Activated CD8-positive, alpha-beta memory T cell treated with anti-CD3 and anti-CD28 coated beads, Interleukin-2, amount 50 U/mL, for 1 hour (primary cell): ENCODE data around the gene SECISBP2.
"Not testable (repeated sequence)": the region's sequence is repeated elsewhere in the genome, so short reads cannot be mapped to it uniquely, and the experiment has no call there.

Experiments used
- DNase-seq: peaks from one replicate; pipeline ENCODE4 v3.0.0-alpha.2; 2020; ENCODE audit errors: extremely low read depth

SECISBP2 gene

DNA sequence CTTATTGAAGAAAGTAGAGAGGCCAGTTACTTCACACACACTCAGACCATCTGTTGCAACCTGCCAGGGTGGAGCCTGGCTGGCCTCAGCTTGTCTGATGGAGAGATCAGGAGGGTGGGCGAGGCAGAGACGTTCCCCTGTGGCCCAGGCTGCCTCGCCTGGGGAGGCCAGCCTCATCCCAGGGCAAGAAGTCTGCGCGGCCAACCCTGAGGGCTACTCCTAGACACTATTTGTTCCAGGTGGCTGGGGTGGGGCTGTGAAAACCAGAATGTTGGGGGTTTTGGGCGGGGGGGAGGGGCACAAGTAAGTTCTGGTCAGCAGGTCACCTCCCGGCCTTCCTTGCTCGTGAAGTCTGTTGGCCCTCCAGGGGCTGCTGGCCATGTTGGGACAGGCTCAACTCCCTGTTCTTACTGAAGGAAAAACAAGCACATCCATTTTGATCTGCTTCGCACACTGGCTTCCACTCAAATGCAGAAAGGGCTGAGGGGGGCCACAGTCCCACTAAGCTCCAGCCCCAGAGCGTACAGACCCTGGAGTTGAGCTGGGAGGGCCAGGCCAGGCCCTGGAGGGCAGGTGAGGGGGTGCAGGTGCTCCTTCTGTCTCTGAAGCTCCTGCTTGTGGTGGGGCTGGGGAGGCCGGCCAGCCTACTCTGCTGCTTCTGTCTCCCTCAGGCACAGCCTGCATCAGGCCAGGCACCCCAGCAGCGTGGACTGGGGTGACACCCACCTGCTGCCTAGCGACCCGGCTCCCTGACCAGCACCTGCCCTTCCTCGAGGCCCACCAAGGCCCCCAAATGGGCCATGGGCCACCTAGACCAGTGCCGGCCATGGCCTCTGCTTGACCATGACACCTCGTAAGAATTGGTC is 46.6 kb downstream of the SECISBP2 start:
- DNase-seq = no peak

DNA sequence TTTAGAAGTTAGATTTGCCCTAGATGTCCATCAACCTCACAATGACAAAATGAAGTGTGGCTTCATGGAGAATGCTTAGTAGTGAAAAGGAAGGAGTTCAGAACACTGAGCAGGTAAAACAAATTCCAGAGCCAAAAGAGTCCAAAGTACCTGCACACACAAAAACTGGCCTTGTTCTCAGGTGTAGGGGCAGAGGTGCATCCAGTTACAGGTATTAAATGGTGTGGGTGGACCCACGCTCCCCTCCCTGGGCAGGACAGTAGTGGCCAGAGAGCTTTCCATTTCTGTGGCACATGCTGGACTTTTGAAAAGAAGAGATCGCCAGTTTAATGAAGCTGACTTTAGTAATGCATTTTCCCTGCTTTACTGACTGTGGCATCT is 47.2 kb downstream of the SECISBP2 start:
- DNase-seq = no peak

DNA sequence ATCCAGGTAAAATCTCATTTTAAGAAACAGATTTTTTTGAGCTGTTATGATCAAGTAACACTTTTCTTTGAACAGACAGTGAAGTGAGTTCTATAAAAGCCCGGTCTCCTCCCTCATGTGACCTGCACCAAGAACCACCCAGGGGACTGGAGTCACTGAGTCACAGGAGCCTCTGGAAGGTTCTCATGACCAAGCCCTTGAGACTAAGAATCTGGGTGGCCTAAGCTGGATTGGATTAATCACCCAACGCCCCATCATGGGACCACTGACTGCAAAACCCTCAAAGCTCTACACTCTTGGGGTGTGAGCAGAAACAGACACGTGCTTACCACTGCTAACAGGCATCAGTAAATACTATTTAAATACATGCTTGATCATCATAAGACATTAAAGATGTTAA is 48.4 kb downstream of the SECISBP2 start:
- no peak for DNase-seq

DNA sequence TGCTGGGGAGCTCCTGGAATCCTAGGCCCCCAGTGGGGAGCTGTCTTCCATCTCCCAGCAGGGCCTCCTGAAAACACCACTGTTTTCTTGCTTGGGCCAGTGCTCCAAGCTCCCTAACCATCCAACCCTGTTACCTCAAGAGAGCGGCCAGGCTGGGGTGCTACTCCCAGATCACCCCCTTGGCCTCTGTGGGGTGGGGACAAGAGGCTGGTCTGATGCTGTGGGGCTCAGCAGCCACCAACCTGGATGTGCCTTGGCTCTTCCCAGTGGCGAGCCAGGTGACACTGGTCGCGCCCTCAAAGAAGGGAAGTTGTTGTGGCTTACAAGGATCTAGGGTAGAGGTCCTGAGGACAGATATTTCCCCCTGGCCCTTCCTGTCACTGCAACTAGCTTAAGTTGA is 49.0 kb downstream of the SECISBP2 start:
- no peak for DNase-seq

DNA sequence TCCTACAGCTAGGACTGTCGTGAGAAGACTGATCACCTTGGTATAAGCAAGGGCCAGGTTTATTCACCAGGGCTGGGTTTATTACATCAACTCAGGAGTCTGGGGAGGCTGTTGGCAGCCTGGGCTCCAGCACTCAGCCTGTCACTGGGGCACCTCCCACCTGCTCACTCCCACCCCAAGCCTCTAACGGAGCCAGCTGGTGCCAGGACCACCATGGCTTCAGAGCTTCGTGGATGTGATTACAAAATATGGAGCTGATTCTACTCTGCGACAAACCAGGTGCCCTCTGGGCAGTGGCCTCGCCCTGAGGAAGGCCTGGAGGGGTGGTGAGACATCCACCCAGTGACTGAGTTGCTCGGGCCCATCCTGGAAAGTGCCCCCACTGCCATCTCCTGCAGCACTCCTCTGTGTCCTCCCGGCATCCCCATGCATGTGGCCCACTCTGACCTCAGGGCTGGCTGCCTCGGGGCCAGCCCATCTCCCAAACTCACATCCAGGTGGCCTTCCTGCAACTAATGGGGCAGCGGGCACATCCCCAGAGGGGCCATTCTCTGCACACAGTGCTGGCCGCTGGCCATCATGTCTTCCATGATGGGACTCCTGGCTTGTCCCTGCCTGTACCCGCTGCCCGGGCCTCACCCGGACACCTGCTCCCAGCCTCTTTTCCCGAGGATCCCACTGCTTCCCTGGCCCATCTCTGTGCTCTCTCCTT is 49.6 kb downstream of the SECISBP2 start:
- no peak for DNase-seq

DNA sequence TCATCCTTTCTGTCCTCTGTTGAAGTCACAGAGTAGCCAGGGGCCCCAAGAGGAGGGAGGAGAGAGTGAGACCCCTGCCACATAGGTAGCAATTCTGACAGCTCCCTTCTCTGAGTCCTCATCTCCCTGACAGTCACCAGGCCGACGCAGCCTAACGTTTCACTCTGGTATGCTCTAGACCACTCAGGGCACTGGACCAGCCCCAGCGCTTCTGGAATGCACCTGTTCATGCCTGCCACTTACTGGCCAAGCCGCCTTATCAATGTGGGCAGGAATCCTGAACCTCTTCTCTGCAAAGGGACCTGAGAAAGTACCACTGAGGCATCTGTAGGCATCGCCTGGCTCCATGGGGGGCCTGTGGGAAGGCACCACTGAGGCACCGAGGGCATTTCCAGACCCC is 50.2 kb downstream of the SECISBP2 start:
- DNase-seq = no peak

DNA sequence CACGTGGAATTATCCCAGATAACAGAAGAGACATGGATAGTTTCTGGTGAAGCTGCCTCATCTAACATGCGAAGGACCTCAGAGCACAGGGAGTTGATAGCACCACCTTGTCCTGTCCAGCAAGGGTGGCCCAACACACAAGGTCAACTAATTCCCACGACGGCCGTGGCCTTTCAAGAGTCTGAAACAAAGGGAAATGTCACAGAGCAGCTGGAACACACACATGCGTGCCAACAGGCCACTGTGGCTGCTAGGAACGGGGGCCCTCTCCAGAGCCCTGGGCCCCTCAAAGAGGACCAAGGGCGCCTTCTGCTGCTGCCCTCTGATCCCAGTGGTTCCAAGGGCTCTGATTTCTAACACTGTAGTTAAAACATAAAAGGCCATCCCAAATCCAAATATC is 50.7 kb downstream of the SECISBP2 start:
- no peak for DNase-seq

DNA sequence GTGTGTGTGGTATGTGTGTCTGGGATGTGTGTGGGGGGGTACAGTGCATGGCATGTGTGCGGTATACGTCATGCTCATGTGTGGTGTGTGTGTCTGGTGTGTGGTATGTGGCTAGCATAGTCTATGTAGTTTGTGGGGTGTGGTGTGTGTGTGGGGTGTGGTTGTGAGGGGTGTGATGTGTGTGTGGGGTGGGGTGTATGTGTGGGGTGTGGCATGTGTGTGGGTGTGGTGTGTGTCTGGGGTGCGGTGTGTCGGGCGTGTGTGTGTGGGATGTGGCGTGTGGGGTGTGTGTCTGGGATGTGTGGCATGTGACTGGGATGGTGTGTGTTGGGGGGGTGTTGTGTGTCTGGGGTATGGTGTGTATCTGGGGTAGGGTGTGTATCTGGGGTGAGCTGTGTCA is 52.3 kb downstream of the SECISBP2 start:
- DNase-seq = no peak

DNA sequence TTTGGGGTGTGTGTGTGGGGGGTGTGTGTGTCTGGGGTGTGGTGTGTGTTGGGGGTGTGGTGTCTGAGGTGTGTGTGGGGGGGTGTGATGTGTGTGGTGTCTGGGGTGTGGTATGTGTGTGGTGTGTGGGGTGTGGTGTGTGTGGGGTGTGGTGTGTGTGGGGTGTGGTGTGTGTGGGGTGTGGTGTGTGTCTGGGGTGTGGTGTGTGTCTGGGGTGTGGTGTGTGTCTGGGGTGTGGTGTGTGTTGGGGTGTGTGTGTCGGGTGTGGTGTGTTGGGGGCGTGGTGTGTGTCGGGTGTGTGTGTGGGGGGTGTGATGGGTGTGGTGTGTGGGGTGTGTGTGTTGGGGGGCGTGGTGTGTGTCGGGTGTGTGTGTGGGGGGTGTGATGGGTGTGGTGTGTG is 53.5 kb downstream of the SECISBP2 start:
- DNase-seq = not testable (repeated sequence)

DNA sequence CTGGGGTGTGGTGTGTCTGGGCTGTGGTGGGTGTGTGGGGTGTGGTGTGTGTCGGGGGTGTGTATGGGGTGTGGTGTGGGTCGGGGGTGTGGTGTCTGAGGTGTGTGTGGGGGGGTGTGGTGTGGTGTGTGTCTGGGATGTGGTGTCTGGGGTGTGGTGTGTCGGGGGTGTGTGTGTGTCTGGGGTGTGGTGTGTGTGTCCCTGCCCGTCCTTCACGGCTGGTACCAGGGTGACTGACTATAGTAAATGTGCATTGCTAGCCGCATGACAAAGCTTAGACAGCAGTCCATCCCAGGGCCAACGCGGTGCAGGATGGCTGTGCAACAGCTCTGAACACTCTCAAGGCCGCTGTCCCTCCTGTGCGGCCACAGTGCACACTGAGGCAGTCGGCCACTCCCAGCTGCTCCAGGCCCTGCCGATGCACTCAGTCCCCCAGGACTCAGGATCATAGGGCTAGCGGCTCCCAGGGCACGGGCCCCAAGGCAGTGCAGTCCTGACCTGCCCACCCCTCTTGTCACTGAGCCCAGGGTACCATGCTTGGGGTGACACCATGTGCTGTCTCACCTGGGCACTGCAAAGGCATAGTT is 54.0 kb downstream of the SECISBP2 start:
- peak; percentile 20 for DNase-seq

DNA sequence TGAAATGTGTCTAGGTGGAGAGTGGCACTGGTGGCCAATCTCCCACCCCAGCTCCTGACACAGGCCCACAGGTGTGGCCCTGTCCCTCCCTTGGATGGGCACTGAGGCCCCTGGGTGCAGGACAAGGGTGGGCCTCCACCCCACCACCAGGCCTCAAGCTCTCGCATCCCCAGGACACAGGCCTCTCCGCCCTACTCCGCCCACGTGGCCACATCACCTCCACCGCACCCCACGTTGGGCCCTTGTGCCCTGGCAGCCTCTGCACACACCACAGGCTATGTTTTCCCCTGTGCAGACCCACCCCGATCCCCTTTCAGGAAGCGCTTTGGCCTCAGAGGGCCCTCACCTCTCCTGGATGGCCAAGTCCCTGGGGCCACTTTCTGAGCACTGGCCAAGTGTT is 54.7 kb downstream of the SECISBP2 start:
- DNase-seq = no peak

DNA sequence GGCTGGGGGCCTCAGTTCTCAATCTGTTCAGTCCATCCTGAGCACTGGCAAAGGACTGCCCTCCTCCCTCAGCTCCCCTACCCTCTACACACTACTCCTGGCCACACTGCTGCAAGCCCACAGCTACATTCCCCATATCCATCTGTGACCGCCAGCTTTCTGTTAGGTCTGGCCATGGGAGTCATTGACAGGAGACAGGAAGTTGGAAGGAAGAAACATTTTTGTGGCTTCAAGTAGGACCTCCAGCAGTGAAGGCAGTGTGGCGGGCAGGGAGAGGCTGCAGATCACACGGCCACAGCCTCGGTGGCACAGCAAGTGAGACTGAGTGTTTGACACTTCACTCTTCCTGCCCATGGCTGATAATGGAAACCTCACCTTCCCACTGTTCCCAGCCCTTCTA is 55.9 kb downstream of the SECISBP2 start:
- DNase-seq = no peak

DNA sequence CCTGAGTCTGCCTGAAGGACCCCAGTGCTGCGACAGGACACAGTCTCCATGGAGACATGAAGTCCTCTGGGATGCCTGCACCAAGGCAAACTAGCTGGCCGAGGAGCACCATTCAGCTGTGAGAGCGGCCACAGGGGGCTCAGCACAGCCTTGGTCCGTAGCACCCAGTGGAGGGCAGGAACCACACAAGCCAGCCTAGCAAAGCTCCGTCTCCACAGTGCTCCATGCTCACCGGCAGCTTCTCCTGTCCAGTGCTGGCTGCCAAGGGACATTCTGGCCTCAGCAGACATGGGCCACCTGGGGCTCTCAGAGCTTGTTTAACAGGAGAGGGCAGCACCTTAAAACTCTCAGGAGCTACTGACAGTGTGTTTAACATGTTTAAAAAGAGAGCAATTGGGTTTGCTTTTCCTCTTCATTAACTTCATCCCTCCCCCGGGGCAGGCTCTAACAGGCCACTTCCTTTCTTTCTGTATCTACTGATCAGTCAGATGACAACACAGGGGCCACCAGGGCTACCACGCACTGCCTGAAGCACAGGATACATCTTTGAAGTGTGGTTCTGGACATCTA is 57.0 kb downstream of the SECISBP2 start:
- DNase-seq = no peak

DNA sequence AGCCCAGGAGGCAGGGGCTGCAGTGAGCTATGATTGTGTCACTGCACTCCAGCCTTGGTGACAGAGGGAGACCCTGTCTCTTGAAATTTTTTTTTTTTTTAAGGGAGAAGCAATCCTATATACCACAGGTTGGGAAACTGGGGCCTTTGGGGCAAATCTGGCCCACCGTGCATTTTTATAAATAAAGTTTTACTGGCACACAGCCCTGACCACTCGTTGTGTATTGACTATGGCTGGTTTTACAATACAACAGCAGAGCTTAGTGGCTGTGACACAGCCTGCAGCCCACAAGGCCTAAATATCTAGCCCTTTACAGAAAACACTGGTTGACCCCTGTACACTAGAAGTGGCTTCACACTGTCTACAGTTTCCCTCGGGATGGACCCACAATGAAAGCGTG is 58.0 kb downstream of the SECISBP2 start:
- DNase-seq = no peak

DNA sequence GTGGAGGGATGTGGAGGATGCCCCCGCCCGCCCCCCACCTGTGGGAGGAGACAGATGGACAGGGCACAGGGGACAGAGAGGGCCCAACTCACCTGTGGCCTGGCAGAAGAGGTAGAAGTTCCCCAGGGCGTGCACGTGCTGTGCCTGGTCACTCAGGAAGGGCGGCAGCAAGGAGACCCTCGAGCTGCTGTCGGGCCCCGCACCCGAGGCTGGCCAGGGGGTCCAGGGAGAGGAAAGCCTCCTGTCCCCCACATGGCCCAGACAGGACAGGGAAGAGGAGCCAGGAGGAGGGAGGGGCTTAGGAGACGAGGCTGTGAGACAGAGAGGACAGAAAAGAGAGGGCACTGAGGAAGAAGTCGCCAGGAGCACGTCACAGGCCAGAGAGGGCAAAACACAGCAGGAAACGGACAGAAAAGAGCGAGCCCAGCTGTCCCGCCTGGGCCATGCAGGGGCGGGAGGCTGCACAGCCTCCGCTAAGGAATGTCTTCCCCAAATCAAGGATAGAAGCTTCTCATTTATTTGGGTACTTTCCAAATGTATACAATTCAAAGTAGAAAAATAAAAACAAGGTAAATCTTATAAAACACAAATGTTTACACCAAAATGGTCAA is 58.5 kb downstream of the SECISBP2 start:
- no peak for DNase-seq

DNA sequence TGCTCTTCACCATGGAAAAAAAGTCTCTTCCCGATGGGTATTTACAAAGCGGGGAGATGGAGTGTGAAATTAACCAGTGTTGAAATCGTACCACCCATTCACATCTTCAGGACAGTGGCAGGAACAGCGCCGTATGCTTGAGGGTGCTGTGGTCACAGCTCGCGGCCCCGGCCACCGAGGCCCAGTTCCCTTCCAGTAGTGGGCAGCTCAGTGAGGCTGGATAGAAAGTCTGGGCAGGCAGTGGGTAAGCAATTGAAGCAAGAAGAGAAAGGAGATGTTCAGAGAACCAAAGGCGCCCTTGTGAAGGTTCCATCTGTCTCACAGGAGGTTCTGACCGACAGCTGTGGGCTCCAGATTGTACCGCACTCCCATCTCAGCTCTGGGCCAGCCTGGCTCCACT is 59.1 kb downstream of the SECISBP2 start:
- DNase-seq = no peak

DNA sequence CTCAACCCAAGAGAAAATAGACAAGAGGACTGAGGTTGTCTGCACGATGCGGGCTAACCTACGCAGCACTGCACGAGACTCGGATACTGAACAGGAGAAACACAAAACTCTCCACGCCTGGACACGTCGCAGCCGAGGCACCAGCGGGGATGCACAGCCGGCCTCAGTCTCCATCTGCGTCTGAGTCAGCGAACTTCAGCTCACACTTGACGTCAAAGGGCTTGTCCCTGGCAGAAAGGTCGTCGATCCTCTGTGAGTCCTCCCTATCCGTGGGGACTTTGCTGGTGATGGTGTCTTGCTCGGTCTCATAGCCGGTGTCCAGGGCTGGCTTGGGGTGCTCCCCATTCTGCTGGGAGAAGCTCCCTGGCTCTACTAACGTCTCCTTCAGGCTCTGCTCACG is 60.2 kb downstream of the SECISBP2 start:
- DNase-seq = no peak

DNA sequence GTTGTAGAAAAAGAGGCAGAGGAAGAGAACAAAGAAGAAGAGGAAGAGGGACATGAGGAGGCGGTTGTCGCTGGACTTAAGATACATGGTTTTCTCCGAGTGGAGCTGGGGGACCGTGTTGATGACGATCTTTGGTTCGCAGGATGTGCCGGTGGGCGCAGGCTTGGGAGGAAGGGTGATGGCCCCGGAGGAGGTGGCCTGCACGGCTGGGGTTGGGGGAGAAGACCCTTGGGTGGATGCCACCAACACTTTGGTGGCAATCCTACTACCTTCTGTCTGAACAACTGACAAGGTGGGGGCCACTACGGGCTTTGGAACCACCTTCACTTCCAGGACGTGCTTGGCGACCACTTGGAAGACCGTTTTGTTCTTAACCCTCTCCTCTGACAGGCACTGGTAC is 60.7 kb downstream of the SECISBP2 start:
- DNase-seq = no peak

DNA sequence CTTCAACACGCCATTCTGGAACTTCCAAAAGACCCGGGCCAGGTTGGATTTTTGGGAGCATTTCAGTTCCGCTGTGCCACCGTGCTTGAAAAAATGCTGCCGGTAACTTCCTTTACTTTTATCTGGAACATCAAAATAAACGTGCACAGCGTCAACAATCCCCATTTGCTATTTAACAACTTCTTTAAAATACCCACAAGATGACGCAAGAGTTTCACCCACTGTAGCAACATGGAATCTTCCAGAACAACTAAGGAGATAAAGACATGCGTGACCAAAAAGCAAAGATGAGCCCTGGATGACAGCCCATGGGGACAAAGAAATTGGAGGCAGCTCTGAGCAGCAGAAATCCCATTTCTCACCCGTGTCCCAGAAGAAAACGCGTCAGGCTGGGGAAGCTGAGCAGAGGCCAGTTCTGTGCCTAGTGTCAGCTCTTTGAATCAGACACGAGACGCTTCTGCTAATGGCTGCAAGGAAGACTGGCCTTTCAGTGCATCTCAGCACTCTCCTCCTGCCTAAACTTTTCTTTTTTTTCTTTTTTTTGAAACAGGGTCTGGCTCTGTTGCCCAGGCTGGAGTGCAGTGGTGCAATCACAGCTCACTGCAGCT is 61.3 kb downstream of the SECISBP2 start:
- DNase-seq = no peak

DNA sequence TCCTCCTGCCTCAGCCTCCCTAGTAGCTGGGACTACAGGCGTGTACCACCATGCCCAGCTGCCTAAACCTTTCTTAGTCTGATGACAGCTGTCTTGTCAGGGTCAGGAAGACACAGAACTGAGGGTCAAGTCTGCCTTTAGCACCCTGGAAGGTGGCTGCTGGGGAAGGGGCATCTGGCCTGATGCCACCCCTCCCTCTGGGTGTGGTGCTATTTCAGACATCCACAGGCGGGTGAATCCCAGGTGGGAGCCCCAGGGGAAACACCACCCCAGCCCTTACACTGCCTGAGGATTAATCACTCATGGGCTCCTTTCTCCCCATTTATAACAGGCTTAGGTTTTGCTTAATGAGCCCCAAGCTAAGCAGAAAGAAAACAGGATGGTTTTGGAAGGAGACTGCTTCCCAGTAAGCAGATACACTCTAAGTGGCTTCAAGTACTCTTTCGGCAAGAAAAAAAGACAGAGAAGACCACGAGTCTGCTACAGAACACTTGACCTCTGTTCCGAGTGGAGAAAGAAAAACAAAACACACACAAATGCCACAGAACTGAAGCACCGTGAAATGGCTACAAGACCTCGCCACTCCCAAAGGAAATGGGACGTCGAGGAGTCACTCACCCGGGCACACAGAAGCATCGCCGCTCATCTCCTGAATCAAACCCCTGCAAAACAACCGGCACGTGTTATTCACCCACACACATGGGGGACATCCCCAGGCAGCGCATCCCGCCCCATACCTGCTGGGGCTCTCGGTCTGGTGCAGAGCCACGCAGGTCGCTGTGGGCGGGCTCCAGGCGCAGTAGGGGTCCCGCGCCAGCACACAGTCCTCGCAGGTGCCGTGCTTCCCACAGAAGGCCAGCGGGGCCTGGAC is 62.4 kb downstream of the SECISBP2 start:
- DNase-seq = no peak

DNA sequence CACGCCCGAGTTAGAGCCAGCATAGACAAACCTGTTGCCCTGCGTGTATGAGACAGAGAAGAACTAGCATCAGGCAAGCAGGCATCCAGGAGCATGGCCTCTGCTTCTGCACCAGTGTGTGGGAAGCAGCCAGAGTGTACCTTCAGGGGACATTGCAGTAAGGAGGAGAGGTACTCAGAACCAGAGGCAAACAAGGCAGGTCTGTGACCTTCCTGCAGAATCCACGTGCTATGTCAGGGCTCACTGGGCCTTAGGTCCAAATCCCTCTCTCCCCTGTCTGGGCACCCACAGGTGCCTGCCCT is 63.0 kb downstream of the SECISBP2 start:
- DNase-seq = no peak
